B cell (primary cell): ENCODE data around the gene PCBP2. TPM values are rescaled to one million over a fixed set of nuclear protein-coding genes. Genes with fewer than 3 reads are reported as not detected.

ENCODE experiments used
- ATAC-seq: fragments of 200-7000 bp; cut with Tn5 transposase; one replicate; pipeline ENCODE4 v1.10.0; 2021; ENCODE audit warnings: low read depth, mild to moderate bottlenecking, moderate number of reproducible peaks, moderate library complexity
- CTCF ChIA-PET: fragments of 350-600 bp; sonication (Branson Sonifier 250); formaldehyde crosslinking; loops from one replicate; lab custom pipeline; 2021; ENCODE audit warnings: antibody characterized with exemption, inconsistent platforms; lab: Charles Lee
- POLR2A ChIA-PET: fragments of 350-600 bp; sonication (Branson Sonifier 250); formaldehyde crosslinking; loops from one replicate; lab custom pipeline; 2021; ENCODE audit warnings: antibody characterized with exemption; lab: Charles Lee
- DNase-seq: peaks from one replicate; pipeline ENCODE4 v3.0.0; 2013
- H2AFZ ChIP-seq: 2 replicates; pipeline ENCODE4 v1.6.1; 2012; ENCODE audit warnings: mild to moderate bottlenecking, low read depth, low read length; ENCODE audit not compliant: insufficient read depth, poor library complexity, severe bottlenecking
- H3K27ac ChIP-seq, 2 donors: 1 replicate in 1 of 2; 2 replicates in 1 of 2; pipeline ENCODE4 v1.5.1; 2012 to 2013; ENCODE audit warnings: low read length in 2 of 2, mild to moderate bottlenecking in 2 of 2, moderate library complexity in 1 of 2
- H3K27me3 ChIP-seq, 4 experiments: fragments of 200-600 bp in 1 of 4; sonication (generic) in 1 of 4; replicated peaks in 1 of 4; 1 replicate in 2 of 4; 2 replicates in 2 of 4; pipeline versions ENCODE4 v1.6.1 to v1.7.0; 2013 to 2016; ENCODE audit warnings: low read length in 3 of 4, mild to moderate bottlenecking in 2 of 4, mixed read lengths in 1 of 4, moderate library complexity in 1 of 4; ENCODE audit not compliant: insufficient read depth in 4 of 4, control insufficient read depth in 3 of 4; ENCODE audit errors: control extremely low read depth in 1 of 4
- H3K36me3 ChIP-seq, 2 experiments: replicated peaks in 1 of 2; 1 replicate in 1 of 2; 2 replicates in 1 of 2; pipeline versions ENCODE4 v1.6.1 to v1.7.1; 2013; ENCODE audit warnings: low read length in 1 of 2; ENCODE audit not compliant: insufficient read depth in 2 of 2, control insufficient read depth in 1 of 2; ENCODE audit errors: control extremely low read depth in 1 of 2, extremely low read depth in 1 of 2
- H3K4me1 ChIP-seq, 2 donors: fragments of 200-600 bp in 1 of 2; sonication (generic) in 1 of 2; 1 replicate in 1 of 2; 2 replicates in 1 of 2; pipeline versions ENCODE4 v1.5.1 to v1.6.1; 2013 to 2017; ENCODE audit warnings: low read length in 2 of 2; ENCODE audit not compliant: control insufficient read depth in 2 of 2, insufficient read depth in 2 of 2
- H3K4me2 ChIP-seq: replicated peaks from 2 replicates; pipeline ENCODE3; 2012; ENCODE audit warnings: mild to moderate bottlenecking, low read depth, low read length; ENCODE audit not compliant: poor library complexity, severe bottlenecking
- H3K4me3 ChIP-seq, 5 experiments: fragments of 200-600 bp in 1 of 5; sonication (generic) in 1 of 5; 1 replicate in 3 of 5; 2 replicates in 2 of 5; pipeline versions ENCODE4 v1.5.1 to v1.7.0; 2011 to 2016; ENCODE audit warnings: low read length in 4 of 5, mild to moderate bottlenecking in 4 of 5, low read depth in 2 of 5, control low read depth in 1 of 5, moderate library complexity in 1 of 5; ENCODE audit not compliant: insufficient read depth in 1 of 5; ENCODE audit errors: control extremely low read depth in 1 of 5, extremely low read depth in 1 of 5
- H3K79me2 ChIP-seq: fragments of 200-600 bp; sonication (generic); one replicate; pipeline ENCODE4 v1.6.0; 2016; ENCODE audit warnings: low read length; ENCODE audit not compliant: control insufficient read depth, insufficient read depth
- H3K9ac ChIP-seq: fragments of 200-600 bp; sonication (generic); 2 replicates; pipeline ENCODE4 v1.6.1; 2017; ENCODE audit warnings: mild to moderate bottlenecking, low read length, moderate library complexity
- H3K9me3 ChIP-seq, 3 donors: one replicate each; pipeline versions ENCODE4 v1.6.1 to v1.7.1; 2013; ENCODE audit warnings: low read length in 2 of 3; ENCODE audit not compliant: control insufficient read depth in 2 of 3, insufficient read depth in 1 of 3; ENCODE audit errors: control extremely low read depth in 1 of 3
- H4K20me1 ChIP-seq: 2 replicates; pipeline ENCODE4 v1.6.0; 2012; ENCODE audit warnings: mild to moderate bottlenecking, low read length; ENCODE audit not compliant: insufficient read depth, control insufficient read depth, poor library complexity, severe bottlenecking
- H3K27ac Mint-ChIP-seq: one replicate; pipeline ENCODE4 v1.8.0; 2021; ENCODE audit warnings: mixed read lengths
- H3K27me3 Mint-ChIP-seq: one replicate; pipeline ENCODE4 v1.8.0; 2021; ENCODE audit warnings: mixed read lengths
- H3K4me1 Mint-ChIP-seq: one replicate; pipeline ENCODE4 v1.8.0; 2021; ENCODE audit warnings: mixed read lengths
- H3K4me3 Mint-ChIP-seq: one replicate; pipeline ENCODE4 v1.8.0; 2021; ENCODE audit warnings: mixed read lengths
- H3K9me3 Mint-ChIP-seq: one replicate; pipeline ENCODE4 v1.8.0; 2022; ENCODE audit warnings: mixed read lengths; ENCODE audit not compliant: insufficient read depth
- CTCF ChIP-seq: fragments of 200-600 bp; IDR thresholded peaks from one replicate; pipeline ENCODE4 v1.8.0; 2022; ENCODE audit warnings: antibody characterized with exemption, mild to moderate bottlenecking
- EZH2 ChIP-seq: IDR thresholded peaks from 2 replicates; pipeline ENCODE4 v1.6.1; 2012; ENCODE audit warnings: borderline replicate concordance, low read depth, mild to moderate bottlenecking, moderate library complexity, low read length; ENCODE audit not compliant: insufficient read depth, poor library complexity, severe bottlenecking
- WGBS: methylation state at CpG from one replicate; pipeline ENCODE4 v1.1.5; 2013; ENCODE audit warnings: missing lambda C conversion rate; ENCODE audit not compliant: insufficient coverage; 5-methylcytosine and 5-hydroxymethylcytosine counted together
- intact Hi-C: fragments of 100-400 bp; cut with micrococcal nuclease; formaldehyde crosslinking; loops from one replicate; pipeline ENCODE4 v1.10.0; 2022
- polyA plus RNA-seq: library from polyadenylated mRNA; depleted of rRNA; stranded (reverse); fragments of >200 nt; gene quantifications from 2 replicates; pipeline ENCODE4 v1.2.3, GENCODE V29; 2012
- total RNA-seq, 2 donors: library from RNA; stranded (reverse); fragments of 120-200 nt in 1 of 2; gene quantifications; 1 replicate in 1 of 2; 2 replicates in 1 of 2; pipeline versions ENCODE4 v1.2.3 to v1.2.4, GENCODE V29; 2013 to 2022

Gene PCBP2
- total and polyA plus RNA-seq, 2 donors (not counting 1 experiment from before 2014, with no cell fraction given) = 492 to 944 TPM

GRCh38 chr12:53464685-53465418, 12.9 kb downstream of the PCBP2 start:
- ChIA-PET CTCF (interaction anchor here (0.5 to 1.6 kb wide), 3 partner anchors 11 to 315 kb away, joined by 3 to 6 read pairs (median 5); no protein-coding TSS in a partner anchor), POLR2A (interaction anchor here (1.0 kb wide), 1 partner anchor 85 kb away, joined by 5 read pairs; the partner anchor contains the start of gene SP1)
- no peak overlapping the region for H2AFZ ChIP-seq
- H3K79me2 ChIP-seq = peaks cover 87% of the 10 kb centered on the region
- peaks cover 5% of the 10 kb centered on the region for H3K4me1 Mint-ChIP-seq
- no peak overlapping the region for H3K4me3 Mint-ChIP-seq
- TF ChIP-seq EZH2 = no peak
- no peak for TF ChIP-seq CTCF
- intact Hi-C loops = no loop called here
- no peak overlapping the region for H3K27ac Mint-ChIP-seq
- no peak for ATAC-seq
- peaks cover 16 to 100% of the 10 kb centered on the region in 2 experiments for H3K36me3 ChIP-seq
- H3K9me3 Mint-ChIP-seq = no peaks in the 10 kb centered on the region
- no peak overlapping the region for H3K4me2 ChIP-seq
- H3K4me3 ChIP-seq = no peak overlapping the region
- H3K4me1 ChIP-seq = no peaks in the 10 kb centered on the region
- no peaks in the 10 kb centered on the region for H3K27me3 Mint-ChIP-seq
- no peaks in the 10 kb centered on the region for H3K27me3 ChIP-seq
- H3K9me3 ChIP-seq = no peaks in the 10 kb centered on the region
- 98% methylated on average over 5 of the region's 11 CpGs for WGBS
- peaks cover 96% of the 10 kb centered on the region for H4K20me1 ChIP-seq
- no peak overlapping the region for H3K27ac ChIP-seq
- DNase-seq = no peak
- no peak overlapping the region for H3K9ac ChIP-seq

- Histone ChIP-seq H2AFZ (no peak overlapping the region), H3K36me3 (peaks cover 16 to 100% of the 10 kb centered on the region in 2 experiments), H3K9ac (no peak overlapping the region), H3K27me3 (no peaks in the 10 kb centered on the region), H3K79me2 (peaks cover 86% of the 10 kb centered on the region), H3K27ac (no peak overlapping the region), H3K9me3 (no peaks in the 10 kb centered on the region), H4K20me1 (peaks cover 90% of the 10 kb centered on the region), H3K4me3 (no peak overlapping the region), H3K4me2 (no peak overlapping the region), H3K4me1 (no peaks in the 10 kb centered on the region)
- ChIA-PET CTCF (interaction anchor here (1.1 to 1.6 kb wide), 2 partner anchors 14 to 43 kb away, joined by 4 to 5 read pairs; no protein-coding TSS in a partner anchor), POLR2A (no interaction called here)
- TF ChIP-seq CTCF (no peak), EZH2 (no peak)
- intact Hi-C loops = no loop called here
- no peak overlapping the region for H3K4me3 Mint-ChIP-seq
- no peak for DNase-seq
- no peaks in the 10 kb centered on the region for H3K27me3 Mint-ChIP-seq
- no peaks in the 10 kb centered on the region for H3K9me3 Mint-ChIP-seq
- no peak for ATAC-seq
- peaks cover 4% of the 10 kb centered on the region for H3K4me1 Mint-ChIP-seq
- H3K27ac Mint-ChIP-seq = no peak overlapping the region
- WGBS = no CpG with 5 or more reads among the region's 2 CpGs
Observed at GRCh38 chr12:53465679-53466078, 13.8 kb downstream of the PCBP2 start.
